Endodermal cell (in vitro differentiated cells): Measurements from ENCODE around the gene CAPNS2. TPM values are rescaled to one million over a fixed set of nuclear protein-coding genes. Genes with fewer than 3 reads are reported as not detected.

Source experiments
- DNase-seq: peaks from one replicate; pipeline ENCODE4 v3.0.0-alpha.2; 2017
- H3K27ac ChIP-seq: 2 replicates; pipeline ENCODE4 v1.5.1; 2013; ENCODE audit warnings: mild to moderate bottlenecking, low read depth, low read length, moderate library complexity
- H3K27me3 ChIP-seq: 2 replicates; pipeline ENCODE4 v1.6.1; 2013; ENCODE audit warnings: mild to moderate bottlenecking, low read length, moderate library complexity; ENCODE audit not compliant: insufficient read depth, control insufficient read depth, poor library complexity, severe bottlenecking
- H3K36me3 ChIP-seq: 2 replicates; pipeline ENCODE4 v1.7.0; 2013; ENCODE audit warnings: mild to moderate bottlenecking, low read length, moderate library complexity; ENCODE audit not compliant: control insufficient read depth, insufficient read depth
- H3K4me1 ChIP-seq: one replicate; pipeline ENCODE4 v1.7.0; 2013; ENCODE audit warnings: low read length; ENCODE audit not compliant: control insufficient read depth, insufficient read depth
- H3K4me3 ChIP-seq: 2 replicates; pipeline ENCODE4 v1.5.1; 2013; ENCODE audit warnings: mild to moderate bottlenecking, low read length, moderate library complexity
- H3K9ac ChIP-seq: 2 replicates; pipeline ENCODE4 v1.6.1; 2013; ENCODE audit warnings: mild to moderate bottlenecking, low read length, moderate library complexity; ENCODE audit not compliant: poor library complexity, severe bottlenecking; ENCODE audit errors: extremely low read depth
- H3K9me3 ChIP-seq: 2 replicates; pipeline ENCODE4 v1.6.1; 2013; ENCODE audit warnings: mild to moderate bottlenecking, low read length, moderate library complexity; ENCODE audit not compliant: control insufficient read depth
- H3K27ac Mint-ChIP-seq: 2 replicates; pipeline ENCODE4 v1.8.0; 2020; ENCODE audit warnings: mixed read lengths
- H3K27me3 Mint-ChIP-seq: 2 replicates; pipeline ENCODE4 v1.8.0; 2021; ENCODE audit warnings: mild to moderate bottlenecking, mixed read lengths; ENCODE audit not compliant: insufficient read depth
- H3K36me3 Mint-ChIP-seq: 2 replicates; pipeline ENCODE4 v1.8.0; 2020; ENCODE audit warnings: low read depth, mixed read lengths
- H3K4me1 Mint-ChIP-seq: 2 replicates; pipeline ENCODE4 v1.8.0; 2020; ENCODE audit warnings: mixed read lengths
- H3K4me3 Mint-ChIP-seq: 2 replicates; pipeline ENCODE4 v1.8.0; 2020; ENCODE audit warnings: mild to moderate bottlenecking, moderate library complexity, mixed read lengths
- H3K9me3 Mint-ChIP-seq: 2 replicates; pipeline ENCODE4 v1.8.0; 2020; ENCODE audit warnings: mild to moderate bottlenecking, mixed read lengths
- CTCF ChIP-seq: fragments of 200-600 bp; sonication (generic); conservative IDR thresholded peaks from 2 replicates; pipeline ENCODE4 v1.5.0; 2021; ENCODE audit warnings: antibody characterized with exemption, mild to moderate bottlenecking
- WGBS, 2 experiments: methylation state at CpG; one replicate each; pipeline versions ENCODE4 v1.1.5 to v1.1.7; 2013; ENCODE audit warnings: missing lambda C conversion rate in 2 of 2, mixed read lengths in 1 of 2; ENCODE audit not compliant: insufficient coverage in 1 of 2, insufficient read length in 1 of 2; 5-methylcytosine and 5-hydroxymethylcytosine counted together
- long read RNA-seq, 4 experiments: library from polyadenylated mRNA in 2 of 4; library from RNA in 1 of 4; library from capped mRNA in 1 of 4; stranded (forward) in 3 of 4; unstranded in 1 of 4; transcript quantifications; one replicate each; pipeline ENCODE4 v2.0.0, GENCODE V29; 2020 to 2021; ENCODE audit warnings: inconsistent platforms in 1 of 4
- polyA plus RNA-seq, 2 experiments: library from polyadenylated mRNA; stranded (reverse); fragments of 50-300 nt; gene quantifications; one replicate each; pipeline ENCODE4 v1.2.3, GENCODE V29; 2013
- total RNA-seq, 2 donors: library from RNA; stranded (reverse); fragmentation: NEBNext Ultra II Directional in 1 of 2; extraction: Animal tissue kit (Norgen Biotek cat#: 25700) in 1 of 2; gene quantifications; 2 replicates in 1 of 2; 3 replicates in 1 of 2; pipeline ENCODE4 v1.2.1, GENCODE V29; 2021

CAPNS2 gene
- under 1 TPM; 0.26 to 0.35 TPM for total RNA-seq
- not detected for polyA plus RNA-seq (2013, experiment 1 of 2)
- polyA plus RNA-seq (2013, experiment 2 of 2): not detected
- long read RNA-seq, experiment 1: 0 reads
- long read RNA-seq, experiment 2: 0 reads
- long read RNA-seq, experiment 3: 0 reads
- long read RNA-seq, experiment 4: 0 reads

- Histone ChIP-seq H3K4me1 (no peaks in the 10 kb centered on the region), H3K27me3 (no peaks in the 10 kb centered on the region), H3K4me3 (no peak within 1 kb of the TSS), H3K9me3 (no peaks in the 10 kb centered on the region), H3K27ac (no peak within 1 kb of the TSS), H3K36me3 (no peaks in the 10 kb centered on the region), H3K9ac (no peak within 1 kb of the TSS)
- H3K36me3 Mint-ChIP-seq: no peaks in the 10 kb centered on the region
- TF ChIP-seq CTCF: no peak
- no peaks in the 10 kb centered on the region for H3K4me1 Mint-ChIP-seq
- no peak within 1 kb of the TSS for H3K4me3 Mint-ChIP-seq
- 94 to 97% methylated on average over 6 to 9 of the region's 9 CpGs for WGBS, 2 experiments
- H3K27me3 Mint-ChIP-seq: no peaks in the 10 kb centered on the region
- no peak within 1 kb of the TSS for H3K27ac Mint-ChIP-seq
- H3K9me3 Mint-ChIP-seq: no peaks in the 10 kb centered on the region
- DNase-seq: no peak
Measured at GRCh38 chr16:55566432-55567175, at the start of gene CAPNS2. CAPNS2 (plus strand) TSS chr16:55566684; CDS start chr16:55566757, 73 bp downstream.

GRCh38 chr16:55521792-55522191 is 44.7 kb upstream of the CAPNS2 start:
- no peak for TF ChIP-seq CTCF
- no peaks in the 10 kb centered on the region for H3K4me1 ChIP-seq
- no peaks in the 10 kb centered on the region for H3K4me1 Mint-ChIP-seq
- peaks cover 19% of the 10 kb centered on the region for H3K9me3 Mint-ChIP-seq
- H3K4me3 ChIP-seq: no peak overlapping the region
- H3K36me3 Mint-ChIP-seq: peaks cover 3% of the 10 kb centered on the region
- no peaks in the 10 kb centered on the region for H3K27me3 Mint-ChIP-seq
- H3K9me3 ChIP-seq: peaks cover 19% of the 10 kb centered on the region
- H3K27ac ChIP-seq: no peak overlapping the region
- H3K36me3 ChIP-seq: no peaks in the 10 kb centered on the region
- no peak for DNase-seq
- WGBS, 2 experiments: no CpG with 5 or more reads among the region's 1 CpG
- no peak overlapping the region for H3K9ac ChIP-seq
- no peak overlapping the region for H3K27ac Mint-ChIP-seq
- H3K27me3 ChIP-seq: no peaks in the 10 kb centered on the region
- no peak overlapping the region for H3K4me3 Mint-ChIP-seq

- no peak overlapping the region for H3K27ac ChIP-seq
- H3K27me3 ChIP-seq: no peaks in the 10 kb centered on the region
- H3K4me3 ChIP-seq: no peak overlapping the region
- H3K36me3 Mint-ChIP-seq: no peaks in the 10 kb centered on the region
- H3K4me1 Mint-ChIP-seq: no peaks in the 10 kb centered on the region
- TF ChIP-seq CTCF: no peak
- peaks cover 10% of the 10 kb centered on the region for H3K9me3 Mint-ChIP-seq
- H3K9me3 ChIP-seq: peaks cover 12% of the 10 kb centered on the region
- H3K27me3 Mint-ChIP-seq: no peaks in the 10 kb centered on the region
- no peak overlapping the region for H3K4me3 Mint-ChIP-seq
- DNase-seq: no peak
- H3K4me1 ChIP-seq: no peaks in the 10 kb centered on the region
- no peak overlapping the region for H3K9ac ChIP-seq
- WGBS, 2 experiments: 50% methylated on average over 1 of the region's 2 CpGs; no CpG with 5 or more reads in 1 of the 2 experiments
- H3K27ac Mint-ChIP-seq: no peak overlapping the region
- no peaks in the 10 kb centered on the region for H3K36me3 ChIP-seq
Measured at GRCh38 chr16:55526441-55526840, 40.0 kb upstream of the CAPNS2 start.
